Transverse colon (tissue), 4 donors: Measurements from ENCODE around the gene UBE2E2. TPM values are rescaled to one million over a fixed set of nuclear protein-coding genes. Genes with fewer than 3 reads are reported as not detected.

Experiments
- DNase-seq: peaks from one replicate; pipeline ENCODE4 v3.0.0-alpha.2; 2019
- H3K27ac ChIP-seq, 4 donors: fragments of 200-600 bp; sonication (generic); 2 replicates each; pipeline ENCODE4 v1.5.1; 2016 to 2018; ENCODE audit warnings: inconsistent platforms in 4 of 4
- H3K27me3 ChIP-seq: fragments of 200-600 bp; sonication (generic); 2 replicates; pipeline ENCODE4 v1.5.1; 2017; ENCODE audit warnings: inconsistent platforms
- H3K36me3 ChIP-seq, 4 donors: fragments of 200-600 bp; sonication (generic); 2 replicates each; pipeline ENCODE4 v1.5.1; 2017 to 2019; ENCODE audit warnings: inconsistent platforms in 4 of 4
- H3K4me1 ChIP-seq, 4 donors: fragments of 200-600 bp; sonication (generic); 2 replicates each; pipeline ENCODE4 v1.5.1; 2017 to 2020; ENCODE audit warnings: inconsistent platforms in 4 of 4
- H3K4me3 ChIP-seq, 4 donors: fragments of 200-600 bp; sonication (generic); 1 replicate in 1 of 4; 2 replicates in 3 of 4; pipeline versions ENCODE4 v1.5.1 to v1.6.1; 2017 to 2019; ENCODE audit warnings: inconsistent platforms in 4 of 4
- H3K9me3 ChIP-seq, 2 donors: fragments of 200-600 bp; sonication (generic); 2 replicates each; pipeline ENCODE4 v1.5.1; 2017 to 2019; ENCODE audit warnings: inconsistent platforms in 2 of 2
- EP300 ChIP-seq: sonication (generic); formaldehyde crosslinking; IDR thresholded peaks from one replicate; pipeline ENCODE4 v1.6.1; 2017; ENCODE audit warnings: antibody characterized with exemption, low read depth
- POLR2A ChIP-seq: fragments of 450-650 bp; IDR thresholded peaks from one replicate; pipeline ENCODE4 v1.6.1; 2016; ENCODE audit warnings: antibody characterized with exemption, mild to moderate bottlenecking, moderate library complexity
- POLR2AphosphoS5 ChIP-seq, 3 donors: sonication (generic); formaldehyde crosslinking; IDR thresholded peaks; one replicate each; pipeline ENCODE4 v1.6.1; 2016; ENCODE audit warnings: antibody characterized with exemption in 3 of 3
- WGBS, 2 donors: methylation state at CpG; one replicate each; pipeline ENCODE4 v1.1.5; 2018; ENCODE audit warnings: low coverage in 1 of 2; 5-methylcytosine and 5-hydroxymethylcytosine counted together
- in situ Hi-C, 4 donors: fragments of 200-750 bp; cut with MboI; loops; one replicate each; pipeline versions ENCODE4 v1.15.0 to v1.15.1; 2017; ENCODE audit warnings: low sequenced_read_pairs in 3 of 4, low pct_ligation_motif_present in 1 of 4, low pct_unique_long_range_greater_than_20kb in 1 of 4
- intact Hi-C: fragments of 100-400 bp; cut with DNase I; formaldehyde crosslinking; loops from one replicate; pipeline ENCODE4 v1.15.1; 2023; ENCODE audit warnings: low total_unique reads
- total RNA-seq, 4 donors: library from RNA; depleted of rRNA; stranded (reverse); fragments of >200 nt; gene quantifications; one replicate each; pipeline ENCODE4 v1.1.0, GENCODE V29; 2016
- TF ChIP-seq, protein P1 (sequence below), 5 experiments: fragments of 200-600 bp in 3 of 5; fragments of 450-650 bp in 2 of 5; sonication (generic) in 3 of 5; IDR thresholded peaks; 1 replicate in 2 of 5; 2 replicates in 3 of 5; pipeline ENCODE4 v1.5.1; 2016 to 2017; ENCODE audit warnings: antibody characterized with exemption in 5 of 5, inconsistent platforms in 3 of 5, mild to moderate bottlenecking in 2 of 5, moderate library complexity in 1 of 5

UBE2E2 gene
- total RNA-seq, 4 donors from 2014 or later: 5.4 to 133 (median 7.6) TPM

DNA sequence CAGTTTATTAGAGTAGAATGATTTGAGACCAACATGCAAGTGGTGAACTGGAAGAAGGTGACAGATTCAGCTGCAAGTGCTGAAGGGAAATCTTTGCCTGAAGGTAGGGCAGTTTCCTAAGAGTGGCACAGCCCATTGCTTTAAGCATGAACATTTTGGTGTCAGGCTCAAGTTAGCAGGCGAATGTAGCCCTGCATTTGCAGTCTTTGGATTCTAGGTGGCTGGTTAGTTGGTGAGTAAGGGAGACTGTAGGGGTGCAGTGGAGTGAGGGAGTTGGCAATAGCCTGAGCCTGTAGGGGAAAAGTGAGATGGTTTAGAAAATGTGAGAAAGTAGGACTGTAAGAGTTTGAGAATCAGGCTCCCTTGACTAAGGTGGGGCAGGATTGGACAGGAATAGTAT lies 29.7 kb downstream of the UBE2E2 start:
- H3K36me3 ChIP-seq: no peaks in the 10 kb centered on the region
- no peaks in the 10 kb centered on the region for H3K9me3 ChIP-seq
- H3K27ac ChIP-seq: no peak overlapping the region
- no peaks in the 10 kb centered on the region for H3K27me3 ChIP-seq
- no peak overlapping the region for H3K4me3 ChIP-seq
- no peak for DNase-seq
- in situ Hi-C loops: no loop called here
- H3K4me1 ChIP-seq: no peaks in the 10 kb centered on the region
- intact Hi-C loops: no loop called here
- WGBS, 2 donors: 85 to 86% methylated on average over 1 of the region's 1 CpG
- no peak for TF ChIP-seq POLR2AphosphoS5 (IDR thresholded peaks at IDR 0.05)
- no peak for TF ChIP-seq EP300
- TF ChIP-seq POLR2A: no peak
- TF ChIP-seq, protein P1, sequence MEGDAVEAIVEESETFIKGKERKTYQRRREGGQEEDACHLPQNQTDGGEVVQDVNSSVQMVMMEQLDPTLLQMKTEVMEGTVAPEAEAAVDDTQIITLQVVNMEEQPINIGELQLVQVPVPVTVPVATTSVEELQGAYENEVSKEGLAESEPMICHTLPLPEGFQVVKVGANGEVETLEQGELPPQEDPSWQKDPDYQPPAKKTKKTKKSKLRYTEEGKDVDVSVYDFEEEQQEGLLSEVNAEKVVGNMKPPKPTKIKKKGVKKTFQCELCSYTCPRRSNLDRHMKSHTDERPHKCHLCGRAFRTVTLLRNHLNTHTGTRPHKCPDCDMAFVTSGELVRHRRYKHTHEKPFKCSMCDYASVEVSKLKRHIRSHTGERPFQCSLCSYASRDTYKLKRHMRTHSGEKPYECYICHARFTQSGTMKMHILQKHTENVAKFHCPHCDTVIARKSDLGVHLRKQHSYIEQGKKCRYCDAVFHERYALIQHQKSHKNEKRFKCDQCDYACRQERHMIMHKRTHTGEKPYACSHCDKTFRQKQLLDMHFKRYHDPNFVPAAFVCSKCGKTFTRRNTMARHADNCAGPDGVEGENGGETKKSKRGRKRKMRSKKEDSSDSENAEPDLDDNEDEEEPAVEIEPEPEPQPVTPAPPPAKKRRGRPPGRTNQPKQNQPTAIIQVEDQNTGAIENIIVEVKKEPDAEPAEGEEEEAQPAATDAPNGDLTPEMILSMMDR (IDR thresholded peaks at IDR 0.05): no peak

DNA sequence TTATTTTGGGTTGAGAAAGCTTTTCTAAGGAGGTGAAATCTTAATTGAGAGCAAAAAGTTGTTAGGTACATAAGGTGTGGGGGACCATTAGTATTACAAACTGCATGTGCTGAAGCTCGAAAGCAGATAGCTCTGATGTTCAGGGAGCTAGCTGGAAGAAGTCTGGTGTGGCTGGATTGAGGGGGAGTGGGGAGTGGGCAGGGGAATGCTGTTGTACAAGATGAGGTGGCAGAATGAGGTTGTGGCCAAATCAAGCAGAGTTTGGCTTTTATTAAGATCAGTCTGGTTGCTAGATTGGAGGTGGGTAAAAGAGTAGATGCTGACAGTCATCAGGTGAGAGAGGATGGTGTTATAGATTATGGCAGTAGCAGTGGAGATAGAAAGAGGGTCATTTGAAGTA lies 32.1 kb downstream of the UBE2E2 start:
- peaks cover 0 to 5% (median 0%) of the 10 kb centered on the region in 4 donors for H3K4me1 ChIP-seq
- no peak overlapping the region for H3K4me3 ChIP-seq
- TF ChIP-seq POLR2A (no peak), POLR2AphosphoS5 (IDR thresholded peaks at IDR 0.05) (no peak)
- TF ChIP-seq, protein P1 (IDR thresholded peaks at IDR 0.05): no peak
- DNase-seq: no peak
- H3K9me3 ChIP-seq: no peaks in the 10 kb centered on the region
- in situ Hi-C loops: no loop called here
- H3K36me3 ChIP-seq: no peaks in the 10 kb centered on the region
- intact Hi-C loops: no loop called here
- no peak overlapping the region for H3K27ac ChIP-seq
- H3K27me3 ChIP-seq: no peaks in the 10 kb centered on the region
- WGBS, 2 donors: 67 to 81% methylated on average over 1 of the region's 1 CpG

DNA sequence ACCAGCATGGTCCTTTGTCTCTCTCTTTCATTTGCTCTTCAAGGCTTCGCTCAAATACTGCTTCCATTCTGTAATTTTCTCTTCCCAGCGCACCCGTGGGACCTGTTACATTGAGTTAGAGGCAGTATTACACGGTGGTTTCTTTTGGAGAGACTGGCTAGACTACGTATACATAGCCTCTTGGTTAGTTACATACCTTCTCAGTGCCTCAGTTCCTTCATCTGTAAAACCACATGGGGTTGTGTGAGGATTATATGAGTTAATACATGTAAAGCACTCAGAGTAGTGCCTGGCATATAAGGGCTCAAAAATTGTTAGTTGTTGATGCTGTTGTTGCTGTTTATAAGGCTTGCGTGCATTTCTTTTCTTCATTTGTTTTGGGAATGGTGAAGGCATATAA lies 33.8 kb downstream of the UBE2E2 start:
- Histone ChIP-seq H3K9me3 (no peaks in the 10 kb centered on the region), H3K27me3 (no peaks in the 10 kb centered on the region), H3K27ac (no peak overlapping the region), H3K4me1 (peaks cover 0 to 5% (median 0%) of the 10 kb centered on the region in 4 donors), H3K36me3 (no peaks in the 10 kb centered on the region), H3K4me3 (no peak overlapping the region)
- no peak for DNase-seq
- intact Hi-C loops: no loop called here
- TF ChIP-seq EP300 (no peak), POLR2A (no peak), POLR2AphosphoS5 (IDR thresholded peaks at IDR 0.05) (no peak)
- TF ChIP-seq, protein P1 (IDR thresholded peaks at IDR 0.05): no peak
- WGBS, 2 donors: 90 to 92% methylated on average over 5 to 6 of the region's 6 CpGs
- in situ Hi-C loops: no loop called here

DNA sequence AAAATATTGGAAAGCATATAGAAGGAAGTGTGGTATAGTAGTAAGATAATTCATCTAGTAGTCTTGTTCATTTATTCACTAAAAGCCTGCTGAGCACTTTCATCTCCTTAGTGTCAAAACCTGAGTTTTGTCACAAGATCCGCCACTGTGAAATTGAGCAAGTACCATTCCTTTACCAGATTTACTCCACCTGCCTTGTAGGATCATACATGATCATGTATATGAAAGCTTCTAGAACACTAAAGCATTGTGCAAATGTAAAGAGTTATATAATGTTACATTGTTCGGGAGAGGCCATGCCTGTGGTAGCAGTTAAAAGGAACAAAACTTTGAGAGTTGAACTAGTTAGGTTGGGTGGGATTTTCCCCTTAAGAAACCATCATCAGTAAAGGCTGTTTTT lies 35.0 kb downstream of the UBE2E2 start:
- in situ Hi-C loops: no loop called here
- H3K36me3 ChIP-seq: no peaks in the 10 kb centered on the region

More for the DNA sequence above, 35.0 kb downstream of the UBE2E2 start:
- H3K27me3 ChIP-seq: no peaks in the 10 kb centered on the region
- no peaks in the 10 kb centered on the region for H3K9me3 ChIP-seq
- no peak for DNase-seq
- intact Hi-C loops: no loop called here
- H3K4me3 ChIP-seq: no peak overlapping the region
- H3K27ac ChIP-seq: no peak overlapping the region
- no peak for TF ChIP-seq EP300
- no peak for TF ChIP-seq POLR2AphosphoS5 (IDR thresholded peaks at IDR 0.05)
- TF ChIP-seq POLR2A: no peak
- TF ChIP-seq, protein P1 (IDR thresholded peaks at IDR 0.05): no peak
- WGBS, 2 donors: 81 to 89% methylated on average over 2 of the region's 2 CpGs
- H3K4me1 ChIP-seq: peaks cover 0 to 5% (median 0%) of the 10 kb centered on the region in 4 donors
